Measurements from ENCODE around the gene ADAMTS6.
A peak's percentile ranks its signal among the peaks of the same experiment; 100 is the strongest.
"Not testable (repeated sequence)": the region's sequence is repeated elsewhere in the genome, so short reads cannot be mapped to it uniquely, and the experiment has no call there.

ADAMTS6 gene

GRCh38 chr5:65481635-65482295 lies at the start of gene ADAMTS6:
TSS of gene ADAMTS6 (minus strand) at chr5:65481920. CDS start at chr5:65473673, 8,247 bp downstream.
- peak; percentile 57 for DNase-seq (ENCODE audit: low read depth)

GRCh38 chr5:65530904-65531303 lies 49.2 kb upstream of the ADAMTS6 start:
- DNase-seq (ENCODE audit: low read depth) = no peak

- no peak for DNase-seq (ENCODE audit: low read depth)
Measured at GRCh38 chr5:65525726-65526125, 44.0 kb upstream of the ADAMTS6 start.

GRCh38 chr5:65512170-65512937 lies 30.6 kb upstream of the ADAMTS6 start:
- DNase-seq (ENCODE audit: low read depth) = no peak

GRCh38 chr5:65508978-65509377 lies 27.3 kb upstream of the ADAMTS6 start:
- DNase-seq (ENCODE audit: low read depth) = no peak

GRCh38 chr5:65506961-65507360 lies 25.2 kb upstream of the ADAMTS6 start:
- no peak for DNase-seq (ENCODE audit: low read depth)

GRCh38 chr5:65489119-65489518 lies 7.4 kb upstream of the ADAMTS6 start:
- no peak for DNase-seq (ENCODE audit: low read depth)

- DNase-seq (ENCODE audit: low read depth) = not testable (repeated sequence)
Measured at GRCh38 chr5:65488038-65488687, 6.4 kb upstream of the ADAMTS6 start.

- DNase-seq (ENCODE audit: low read depth) = not testable (repeated sequence)
Measured at GRCh38 chr5:65486803-65487202, 5.1 kb upstream of the ADAMTS6 start.

GRCh38 chr5:65485405-65485804 lies 3.7 kb upstream of the ADAMTS6 start:
- no peak for DNase-seq (ENCODE audit: low read depth)

GRCh38 chr5:65483546-65484346 lies 2.0 kb upstream of the ADAMTS6 start:
- DNase-seq (ENCODE audit: low read depth) = no peak

GRCh38 chr5:65482736-65483545 lies 1.2 kb upstream of the ADAMTS6 start:
- DNase-seq (ENCODE audit: low read depth) = no peak

- DNase-seq (ENCODE audit: low read depth) = no peak
Measured at GRCh38 chr5:65482296-65482735, 596 bp upstream of the ADAMTS6 start.

- DNase-seq (ENCODE audit: low read depth) = no peak
Measured at GRCh38 chr5:65481171-65481581, 544 bp downstream of the ADAMTS6 start.

GRCh38 chr5:65480306-65480865 lies 1.3 kb downstream of the ADAMTS6 start:
- DNase-seq (ENCODE audit: low read depth) = no peak

- no peak for DNase-seq (ENCODE audit: low read depth)
Measured at GRCh38 chr5:65479527-65479926, 2.2 kb downstream of the ADAMTS6 start.

GRCh38 chr5:65478336-65478735 lies 3.4 kb downstream of the ADAMTS6 start:
- DNase-seq (ENCODE audit: low read depth) = no peak

GRCh38 chr5:65475895-65476294 lies 5.8 kb downstream of the ADAMTS6 start:
- no peak for DNase-seq (ENCODE audit: low read depth)

- DNase-seq (ENCODE audit: low read depth) = no peak
Measured at GRCh38 chr5:65475336-65475735, 6.4 kb downstream of the ADAMTS6 start.

GRCh38 chr5:65474130-65474711 lies 7.5 kb downstream of the ADAMTS6 start:
- DNase-seq (ENCODE audit: low read depth) = no peak

- DNase-seq (ENCODE audit: low read depth) = no peak
Measured at GRCh38 chr5:65468633-65469032, 13.1 kb downstream of the ADAMTS6 start.

Data from activated gamma-delta T cell treated with anti-CD3 and anti-CD28 coated beads, Interleukin-2, amount 50 U/mL, for 16 hours (primary cell).